ENCODE data around the gene PLXDC1.
"Not testable (repeated sequence)": the region's sequence is repeated elsewhere in the genome, so short reads cannot be mapped to it uniquely, and the experiment has no call there.

Gene PLXDC1

DNA sequence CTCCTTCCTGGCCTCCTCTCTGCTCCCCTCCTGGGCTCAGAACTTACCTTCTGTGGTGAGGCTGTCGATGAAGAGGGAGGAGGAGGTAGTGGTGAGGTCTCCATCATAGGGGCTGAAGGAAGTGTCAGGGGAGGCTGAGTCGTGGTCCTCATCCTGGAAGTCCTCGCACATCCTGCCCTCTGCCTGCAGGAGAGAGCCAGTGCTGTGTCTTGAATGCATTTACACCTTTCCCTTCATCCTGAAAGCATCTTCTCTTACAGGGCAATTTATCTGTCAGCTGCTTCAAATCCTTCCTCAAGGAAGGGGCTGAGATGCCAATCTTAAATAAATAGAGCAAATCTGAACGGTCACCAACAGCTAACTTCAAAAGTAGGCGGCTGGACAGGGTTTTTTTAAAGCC, 73.6 kb downstream of the PLXDC1 start:
- intact Hi-C loops (cut with DNase I): no loop called here
- peak in 1 of 10 donors; percentile 10 for DNase-seq

DNA sequence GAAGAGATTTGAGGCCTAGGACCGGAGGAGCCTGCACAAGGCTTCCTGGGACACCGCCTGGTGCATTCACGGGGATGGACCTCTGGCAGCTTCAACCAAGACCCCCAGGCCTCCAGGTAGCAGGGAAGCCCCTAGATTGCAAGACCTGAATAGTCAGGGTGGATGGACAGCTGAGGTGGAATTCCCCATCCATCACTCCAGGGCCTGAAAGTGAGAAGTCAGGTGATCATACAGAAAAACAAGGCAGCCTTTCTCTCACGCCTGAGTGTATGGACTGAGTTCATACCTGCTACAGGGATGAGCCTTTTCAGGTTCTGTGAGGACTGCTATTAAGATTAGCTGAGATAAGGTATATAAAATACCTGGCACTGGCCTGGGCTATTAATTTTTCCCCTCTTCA, 74.2 kb downstream of the PLXDC1 start:
- DNase-seq: peak in 1 of 10 donors; percentile 18
- intact Hi-C loops (cut with DNase I): no loop called here

DNA sequence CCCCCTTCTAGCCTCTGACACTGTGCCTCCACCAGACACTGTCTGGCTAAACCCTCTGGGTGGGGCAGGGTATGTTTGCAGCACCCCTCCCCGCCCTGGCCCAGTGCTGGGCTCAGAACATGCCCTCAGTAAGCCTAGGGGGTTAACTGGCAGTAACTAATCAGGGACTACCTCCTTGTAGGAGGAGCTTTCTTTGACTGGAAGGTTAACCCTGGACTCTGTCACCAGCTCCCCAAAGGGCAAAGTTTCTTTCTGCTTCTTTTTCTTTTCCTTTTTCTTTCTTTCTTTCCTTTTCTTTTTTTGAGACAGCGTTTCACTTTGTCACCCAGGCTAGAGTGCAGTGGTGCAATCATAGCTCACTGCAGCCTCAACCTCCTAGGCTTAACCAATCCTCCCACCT, 76.8 kb downstream of the PLXDC1 start:
- intact Hi-C loops (cut with DNase I): no loop called here
- peak in 2 of 10 donors; percentile 11 to 49 for DNase-seq

DNA sequence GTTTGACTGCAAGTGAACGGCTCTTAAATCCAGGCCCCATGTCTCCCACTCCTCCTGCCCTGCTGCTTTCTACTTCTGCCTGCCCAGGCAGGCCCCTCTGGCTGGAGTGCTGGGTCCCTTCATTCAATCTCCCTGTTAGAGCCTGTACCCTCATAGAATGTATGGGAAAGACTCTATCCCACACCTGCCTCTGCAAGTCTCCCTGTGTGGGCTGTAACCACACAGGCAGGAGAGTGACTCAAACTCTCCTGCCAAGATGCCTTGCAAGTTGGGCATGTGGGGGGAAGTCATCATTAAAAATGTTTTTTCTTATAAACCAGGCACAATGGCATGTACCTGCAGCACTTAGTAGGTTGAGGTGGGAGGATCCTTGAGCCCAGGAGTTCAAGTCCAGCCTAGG, 77.5 kb downstream of the PLXDC1 start:
- DNase-seq: peak in 2 of 10 donors; percentile 18 to 34
- intact Hi-C loops (cut with DNase I): no loop called here

DNA sequence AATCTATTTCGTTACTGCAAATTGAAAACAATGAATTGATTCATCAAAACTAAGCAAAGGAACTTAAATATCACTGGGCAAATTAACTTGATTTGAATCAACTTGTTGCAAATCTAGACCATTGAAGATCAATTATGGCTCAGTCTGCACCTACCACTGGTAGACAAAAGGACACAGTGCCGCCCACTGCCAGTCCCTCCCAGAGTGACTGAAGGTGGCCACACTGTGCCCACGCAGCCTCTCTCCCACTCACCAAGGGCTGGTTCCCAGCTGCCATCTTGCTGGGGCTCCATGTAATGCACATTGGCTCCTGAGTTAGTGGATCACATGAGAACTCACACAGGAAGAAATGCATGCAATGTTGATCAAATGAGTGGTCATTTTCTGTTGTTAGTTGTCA, 78.1 kb downstream of the PLXDC1 start:
- intact Hi-C loops (cut with DNase I): no loop called here

DNA sequence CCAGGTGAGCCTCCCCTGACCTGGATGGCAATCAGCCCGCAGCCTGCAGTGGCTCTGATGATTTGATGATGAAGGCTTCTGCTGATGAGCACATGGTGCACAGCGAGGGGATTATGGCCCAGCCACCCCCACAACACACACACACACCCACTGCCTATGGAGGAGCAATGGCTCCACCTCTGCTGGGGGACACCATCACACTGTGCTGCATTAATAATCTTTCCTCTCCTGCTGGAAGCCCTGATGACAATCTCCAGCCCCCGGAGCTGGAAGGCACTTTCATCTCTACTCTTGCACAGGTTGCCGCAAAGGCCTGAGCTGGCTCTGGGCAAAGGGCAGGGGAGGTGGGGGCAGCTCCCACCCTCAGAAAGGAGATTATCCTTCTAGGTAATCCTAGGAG, 79.9 kb downstream of the PLXDC1 start:
- intact Hi-C loops (cut with DNase I): no loop called here
- DNase-seq: peak in 2 of 10 donors; percentile 33 to 35

More for the DNA sequence above, 78.1 kb downstream of the PLXDC1 start:
- DNase-seq: peak in 2 of 10 donors; percentile 18 to 25

DNA sequence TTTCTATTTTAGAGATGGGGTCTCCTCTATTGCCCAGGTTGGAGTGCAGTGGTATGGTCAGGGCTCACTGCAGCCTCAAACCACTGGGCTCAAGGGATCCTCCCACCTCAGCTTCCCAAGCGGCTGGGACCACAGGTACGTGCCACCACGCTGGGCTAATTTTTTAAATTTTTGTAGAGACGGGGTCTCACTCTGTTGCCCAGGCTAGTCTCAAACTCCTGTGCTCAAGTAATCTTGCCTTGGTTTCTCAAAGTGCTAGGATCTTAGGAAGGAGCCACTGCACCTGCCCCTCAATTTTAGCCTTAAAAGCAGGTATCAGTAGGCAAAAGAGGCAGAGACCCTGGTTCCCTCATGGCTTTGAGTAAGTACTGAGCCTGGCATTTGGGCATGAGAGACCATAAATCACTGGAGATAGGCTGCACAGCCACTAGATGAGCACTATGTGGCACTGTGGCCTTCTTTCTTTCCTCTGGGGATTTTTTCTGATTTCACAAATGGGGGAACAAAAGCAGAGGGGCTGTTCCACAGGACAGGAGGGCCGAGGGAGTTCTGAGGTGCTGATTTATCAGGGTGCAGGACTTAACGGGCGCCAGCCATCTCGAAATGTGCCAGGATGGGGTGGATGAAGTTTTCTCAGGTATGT, 82.2 kb downstream of the PLXDC1 start:
- DNase-seq: peak in 3 of 10 donors; percentile 10 to 27 (median 19)
- intact Hi-C loops (cut with DNase I): no loop called here

DNA sequence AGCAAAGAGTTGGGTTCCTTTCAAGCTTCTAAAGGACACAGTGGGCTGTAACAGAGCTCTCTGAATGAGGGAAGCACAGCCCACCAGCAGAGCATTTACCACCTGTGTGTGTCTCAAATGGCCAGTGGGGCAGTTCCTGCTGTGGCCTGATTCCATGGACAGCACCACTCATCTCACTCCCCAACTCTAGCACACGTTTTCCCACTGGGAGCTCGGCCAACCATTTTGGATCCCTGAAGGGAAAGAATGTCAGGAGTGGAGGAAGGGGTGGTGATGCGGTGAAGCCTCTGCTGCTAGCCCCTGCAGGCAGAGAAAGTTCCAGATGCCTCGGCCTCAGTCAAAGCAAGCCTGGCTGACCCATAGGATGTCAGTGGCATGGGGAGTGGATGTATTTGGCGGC, 86.6 kb downstream of the PLXDC1 start:
- intact Hi-C loops (cut with DNase I): no loop called here
- DNase-seq: no peak

DNA sequence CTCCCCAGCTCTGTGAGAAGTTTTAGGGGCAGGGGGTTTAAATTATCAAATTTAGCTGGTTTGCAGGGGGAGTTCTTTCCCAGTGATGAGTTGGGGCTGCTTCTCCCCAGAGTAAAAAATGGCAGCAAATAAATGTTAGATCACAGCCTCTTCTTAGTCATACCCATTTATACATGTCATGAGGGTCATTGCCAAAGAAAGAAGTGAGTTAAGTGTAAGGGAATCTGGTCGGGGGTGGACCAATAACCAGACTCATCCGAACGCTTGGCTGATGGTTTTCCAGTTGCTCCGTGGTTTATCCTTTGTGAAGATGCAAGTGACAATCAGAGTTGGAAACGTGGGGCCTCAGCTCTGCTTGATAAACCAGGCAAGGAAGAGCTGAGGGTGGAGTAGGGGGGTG, 87.1 kb downstream of the PLXDC1 start:
- intact Hi-C loops (cut with DNase I): no loop called here
- DNase-seq: no peak

DNA sequence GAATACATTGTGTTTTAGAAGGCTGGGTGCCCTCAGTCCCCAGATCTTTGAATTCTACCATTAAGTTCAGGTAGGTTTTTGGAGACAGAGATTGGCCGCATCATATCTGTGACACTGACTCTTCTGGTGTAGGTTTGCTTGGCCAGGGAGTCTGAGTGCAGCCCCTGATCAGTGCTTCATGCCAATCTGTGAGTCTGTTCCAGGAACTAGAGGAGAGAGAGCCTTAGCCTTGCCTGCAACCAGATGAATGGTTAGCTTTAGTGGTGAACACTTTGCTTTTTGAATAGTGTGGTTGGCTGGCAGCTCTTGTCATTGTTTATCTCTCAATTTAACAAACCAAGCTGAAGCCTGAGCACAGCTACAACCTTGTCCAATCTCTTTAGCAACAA, 87.8 kb downstream of the PLXDC1 start:
- no peak for DNase-seq
- intact Hi-C loops (cut with DNase I): no loop called here

DNA sequence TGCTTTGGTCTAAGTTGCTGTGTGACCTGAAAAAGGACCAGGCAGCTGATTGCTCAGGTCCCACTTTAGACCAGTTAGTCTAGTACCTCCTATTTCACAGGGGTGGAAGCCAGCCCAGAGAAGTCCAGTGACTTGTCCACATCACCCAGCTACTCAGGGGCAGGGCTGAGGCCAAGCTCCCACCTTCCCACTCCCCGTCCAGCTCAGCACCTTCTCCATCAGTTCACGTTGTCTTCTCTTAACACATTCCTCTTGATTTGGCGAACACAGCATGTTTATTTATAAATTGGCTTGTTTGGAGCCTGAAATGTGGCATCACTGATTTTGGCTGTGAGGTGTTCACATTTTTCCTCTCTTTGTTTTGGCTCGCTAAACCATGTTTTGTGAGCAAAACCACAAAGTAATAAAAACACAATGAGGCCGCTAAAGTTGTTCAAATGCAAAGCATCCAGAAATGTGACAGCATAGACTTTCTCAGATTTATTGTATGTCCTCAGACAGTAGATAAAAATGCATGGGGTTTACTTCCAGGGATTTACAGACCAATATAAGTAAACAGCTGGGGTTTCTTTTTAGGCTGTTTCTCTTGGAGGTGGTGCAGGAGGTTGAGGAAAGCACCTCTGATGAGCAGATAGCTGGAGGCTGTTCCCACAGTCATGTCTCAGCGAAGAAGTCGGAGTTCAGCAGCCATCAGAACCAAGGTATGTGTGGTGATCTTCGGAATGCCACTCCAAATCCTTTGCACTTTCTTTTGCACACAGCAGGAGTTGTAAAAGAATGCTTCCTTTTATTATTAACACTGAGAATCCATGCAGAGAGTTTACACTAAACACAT, 88.4 kb downstream of the PLXDC1 start:
- intact Hi-C loops (cut with DNase I): no loop called here
- DNase-seq: no peak

DNA sequence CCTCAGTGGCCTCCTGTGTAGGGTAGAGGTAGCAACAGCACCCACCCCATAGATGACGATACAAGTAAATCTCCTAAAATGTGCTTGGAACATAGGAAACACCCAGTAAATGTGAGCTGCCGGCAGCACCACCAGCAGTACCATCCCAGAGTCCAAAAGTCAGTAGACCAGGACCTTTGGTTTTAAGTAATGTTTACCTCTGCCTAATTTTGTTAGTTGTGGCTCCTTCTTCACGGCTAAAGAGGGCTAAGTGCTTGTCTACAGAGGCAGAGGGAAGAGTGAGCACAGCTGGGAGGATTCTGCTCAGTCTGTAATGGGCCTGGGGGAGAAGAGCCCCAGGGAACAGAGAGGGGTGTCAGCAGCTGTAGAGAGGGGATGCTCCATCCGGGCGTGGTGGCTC, 92.9 kb downstream of the PLXDC1 start:
- intact Hi-C loops (cut with DNase I): no loop called here
- no peak for DNase-seq

DNA sequence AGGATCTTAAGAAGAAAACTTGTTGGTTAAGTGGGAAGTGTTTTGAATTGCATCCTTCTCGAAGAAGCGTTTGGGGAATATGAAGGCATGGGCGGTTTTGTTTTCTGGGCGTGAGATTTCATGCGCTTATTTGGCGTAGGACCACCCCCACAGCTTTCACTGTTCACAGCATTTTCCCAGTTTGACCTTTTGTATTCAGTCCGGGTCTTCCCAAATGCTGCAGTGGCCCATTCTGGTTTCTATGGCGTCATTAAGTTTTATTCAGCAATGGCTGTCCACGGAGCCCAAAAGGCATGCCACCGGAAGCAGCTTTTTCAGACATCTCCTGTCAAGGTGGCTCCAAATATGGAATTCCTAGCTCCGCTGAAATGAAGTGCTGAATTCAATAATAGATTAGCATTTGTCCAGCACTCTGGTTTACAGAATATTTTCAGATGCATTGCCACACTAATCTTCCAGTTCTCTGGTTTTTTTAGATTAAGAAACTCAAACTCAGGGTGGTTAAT, 93.7 kb downstream of the PLXDC1 start:
- DNase-seq: peak in 2 of 10 donors; percentile 20 to 86
- intact Hi-C loops (cut with DNase I): no loop called here

DNA sequence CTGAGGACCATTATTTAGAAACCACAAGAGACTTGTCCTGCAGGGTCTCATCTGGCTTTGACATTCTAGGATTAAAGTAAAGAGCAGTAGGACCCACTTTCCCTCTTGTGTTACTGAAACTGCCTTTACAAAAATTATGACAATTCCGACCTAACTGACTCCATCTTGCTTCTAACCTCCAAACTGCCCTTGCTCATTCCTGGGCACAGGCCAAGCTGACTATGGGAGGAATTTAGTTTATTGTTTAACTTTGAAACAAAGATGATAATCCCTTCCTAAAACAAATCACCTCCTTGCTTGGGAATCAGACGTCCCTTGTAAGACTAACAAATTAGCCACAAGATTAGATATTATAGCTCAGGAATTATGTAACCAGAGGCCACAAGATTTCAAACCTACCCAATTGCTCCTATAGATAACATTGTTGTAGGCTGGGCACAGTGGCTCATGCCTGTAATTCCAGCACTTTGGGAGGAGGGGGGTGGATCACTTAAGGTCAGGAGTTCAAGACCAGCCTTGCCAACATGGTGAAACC, 97.3 kb downstream of the PLXDC1 start:
- no peak for DNase-seq
- intact Hi-C loops (cut with DNase I): no loop called here

DNA sequence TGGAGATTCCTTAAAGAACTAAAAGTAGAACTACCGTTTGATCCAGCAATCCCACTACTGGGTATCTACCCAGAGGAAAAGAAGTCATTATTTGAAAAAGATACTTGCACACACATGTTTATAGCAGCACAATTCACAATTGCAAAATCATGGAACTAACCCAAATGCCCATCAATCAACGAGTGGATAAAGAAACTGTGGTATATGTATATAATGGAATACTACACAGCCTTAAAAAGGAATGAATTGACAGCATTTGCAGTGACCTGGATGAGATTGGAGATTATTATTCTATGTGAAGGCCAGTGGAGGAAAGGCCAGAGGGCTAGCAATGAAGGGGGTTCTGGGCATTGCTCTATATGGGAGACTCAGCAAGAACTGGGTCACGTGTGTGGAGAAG, 99.0 kb downstream of the PLXDC1 start:
- intact Hi-C loops (cut with DNase I); DNase-seq: not testable (repeated sequence)

DNA sequence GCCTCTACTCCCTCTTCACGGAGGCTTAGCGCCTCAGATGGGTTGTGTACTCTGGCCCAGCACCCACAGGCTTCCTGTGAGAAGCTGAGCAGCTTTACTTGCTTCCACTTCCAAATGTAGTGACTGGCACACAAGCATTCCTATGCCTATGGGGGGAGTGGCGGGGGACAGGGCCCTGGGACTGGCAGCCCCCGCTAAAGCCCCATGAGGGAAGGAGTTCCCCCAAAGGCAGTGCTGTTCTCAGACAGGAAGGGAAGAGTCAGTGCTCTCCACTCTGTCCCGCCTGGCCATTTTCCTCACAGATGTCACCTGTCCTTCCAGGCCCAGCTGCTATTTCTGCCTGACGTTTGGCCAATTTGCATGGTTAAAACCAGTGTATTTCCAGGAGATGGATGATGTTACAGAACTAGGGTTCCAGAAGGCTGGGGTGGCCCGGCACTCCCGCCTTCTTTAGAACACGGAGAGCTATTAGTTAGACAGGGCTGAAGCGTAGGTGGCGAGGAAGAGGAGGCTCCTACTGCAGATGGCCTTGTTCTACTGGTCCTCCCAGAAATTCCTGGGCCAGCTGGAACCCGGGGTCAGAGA, 100.3 kb downstream of the PLXDC1 start:
- intact Hi-C loops (cut with DNase I): no loop called here
- no peak for DNase-seq

DNA sequence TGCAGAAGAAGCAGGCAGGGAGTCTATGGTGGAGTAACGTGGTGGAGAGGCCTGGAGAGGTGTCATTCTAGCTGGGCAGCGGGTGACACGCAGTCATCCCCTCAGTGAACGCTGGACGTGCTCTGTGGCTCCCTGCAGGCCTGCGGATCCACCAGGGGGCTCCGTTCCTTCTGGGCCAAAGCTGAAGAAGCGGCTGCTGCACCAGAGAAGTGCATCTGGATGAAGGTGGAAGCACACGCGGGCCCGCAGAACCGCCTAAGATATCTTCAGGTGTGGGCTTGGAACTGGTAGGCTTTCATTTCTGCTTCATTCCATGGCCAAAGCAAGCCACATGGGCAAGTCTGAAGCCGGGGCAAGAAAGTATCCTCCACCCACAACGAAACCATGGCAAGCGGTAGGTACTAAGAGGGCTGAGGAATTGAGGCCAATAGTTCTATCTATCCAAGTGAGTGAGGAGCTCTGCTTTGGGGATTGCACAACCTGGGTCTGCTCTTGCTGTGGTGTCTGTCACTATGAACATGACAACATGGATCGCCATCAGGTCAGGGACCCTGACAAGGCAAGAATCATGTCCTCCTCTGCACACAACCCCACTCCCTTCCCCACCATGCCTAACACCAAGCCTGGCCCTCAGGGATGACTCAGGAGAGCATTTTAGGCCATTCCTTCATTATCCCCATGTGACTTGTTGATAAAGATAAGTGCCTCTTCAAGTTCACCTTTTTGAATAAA, 105.3 kb downstream of the PLXDC1 start:
- intact Hi-C loops (cut with DNase I): loop anchor here (10.0 kb wide), 1 partner anchor 51 kb away; no protein-coding TSS in a partner anchor
- no peak for DNase-seq

DNA sequence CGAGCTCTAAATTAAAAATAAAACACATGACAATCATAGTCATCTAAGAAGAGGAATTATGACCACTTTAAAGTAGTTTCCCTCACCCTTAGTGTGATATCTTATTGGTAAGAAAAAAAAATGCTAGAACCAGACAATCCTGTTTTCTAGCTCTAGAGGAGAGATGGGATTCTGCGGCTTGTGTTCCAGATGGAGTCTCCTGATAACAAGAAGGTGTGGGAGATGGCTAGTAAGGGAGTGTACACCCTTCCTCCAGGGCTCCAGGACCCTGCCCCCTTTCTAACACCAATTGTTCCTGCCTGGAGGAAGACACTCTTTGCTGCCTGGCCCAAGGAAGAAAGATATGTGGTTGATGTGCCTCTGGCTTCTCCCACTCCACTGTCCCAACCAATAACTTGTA, 115.4 kb downstream of the PLXDC1 start:
- intact Hi-C loops (cut with DNase I): no loop called here
- no peak for DNase-seq

DNA sequence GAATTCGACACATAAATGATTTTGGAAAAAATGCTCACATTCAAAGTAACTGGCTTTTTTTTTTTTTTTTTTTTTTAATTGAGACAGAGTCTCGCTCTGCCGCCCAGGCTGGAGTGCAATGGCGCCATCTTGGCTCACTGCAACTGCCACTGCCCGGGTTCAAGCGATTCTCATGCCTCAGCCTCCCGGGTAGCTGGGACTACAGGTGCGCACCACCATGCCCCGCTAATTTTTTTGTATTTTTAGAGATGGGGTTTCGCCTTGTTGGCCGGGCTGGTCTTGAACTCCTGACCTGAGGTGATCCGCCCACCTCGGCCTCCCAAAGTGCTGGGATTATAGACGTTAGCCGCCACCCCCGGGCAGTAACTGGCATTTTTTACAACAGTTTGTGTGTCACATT, 115.9 kb downstream of the PLXDC1 start:
- DNase-seq; intact Hi-C loops (cut with DNase I): not testable (repeated sequence)

DNA sequence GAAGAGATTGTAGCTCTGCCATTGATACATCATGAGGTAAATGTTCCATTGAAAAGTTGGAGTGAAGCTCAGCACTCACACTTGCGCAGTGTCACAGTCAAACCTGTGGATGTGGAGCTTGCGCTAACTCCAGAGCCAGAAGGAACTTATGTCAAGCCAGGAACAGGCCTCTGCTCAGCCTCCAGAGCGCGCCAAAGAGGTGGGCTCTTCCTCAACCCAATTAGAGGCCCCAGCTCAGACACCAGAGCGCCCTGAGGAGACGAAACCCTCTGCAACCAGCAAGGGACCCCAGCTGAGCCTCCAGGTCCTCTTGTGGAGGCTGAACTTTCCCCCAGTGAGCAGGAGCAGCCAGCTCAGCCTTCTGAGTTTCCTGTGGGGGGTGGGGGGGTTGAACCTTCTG, 122.7 kb downstream of the PLXDC1 start:
- intact Hi-C loops (cut with DNase I): no loop called here

More for the DNA sequence above, 122.7 kb downstream of the PLXDC1 start:
- DNase-seq: no peak
